ENCODE measurements around the gene CTNNBL1. TPM values are rescaled to one million over a fixed set of nuclear protein-coding genes. Genes with fewer than 3 reads are reported as not detected.

Gene CTNNBL1
- total and polyA plus RNA-seq, 2 experiments from 2014 or later, result 36.3 to 68.7 TPM

DNA sequence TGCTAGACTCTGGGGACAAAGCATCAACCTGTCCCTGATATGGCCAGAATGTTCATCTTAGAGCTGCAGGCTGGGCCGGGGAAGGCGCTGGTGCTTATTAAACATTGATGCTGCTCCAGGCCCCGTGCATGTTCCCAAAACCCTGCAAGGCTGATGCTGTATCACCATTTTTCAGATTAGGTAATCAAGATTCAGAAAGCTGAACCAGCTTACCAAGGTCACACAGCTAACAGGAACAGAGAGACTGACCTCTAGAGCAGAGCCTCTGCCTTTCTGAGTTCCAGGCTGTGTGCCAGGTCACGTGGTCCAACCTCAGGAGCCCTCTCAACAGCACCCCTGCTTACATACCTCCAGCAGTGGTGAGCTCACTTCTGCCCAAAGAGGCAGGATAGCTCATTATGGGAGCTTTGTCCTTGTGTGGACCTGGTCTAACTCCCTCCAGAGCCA lies 193.0 kb downstream of the CTNNBL1 start (continued):
- TF ChIP-seq, protein P1, sequence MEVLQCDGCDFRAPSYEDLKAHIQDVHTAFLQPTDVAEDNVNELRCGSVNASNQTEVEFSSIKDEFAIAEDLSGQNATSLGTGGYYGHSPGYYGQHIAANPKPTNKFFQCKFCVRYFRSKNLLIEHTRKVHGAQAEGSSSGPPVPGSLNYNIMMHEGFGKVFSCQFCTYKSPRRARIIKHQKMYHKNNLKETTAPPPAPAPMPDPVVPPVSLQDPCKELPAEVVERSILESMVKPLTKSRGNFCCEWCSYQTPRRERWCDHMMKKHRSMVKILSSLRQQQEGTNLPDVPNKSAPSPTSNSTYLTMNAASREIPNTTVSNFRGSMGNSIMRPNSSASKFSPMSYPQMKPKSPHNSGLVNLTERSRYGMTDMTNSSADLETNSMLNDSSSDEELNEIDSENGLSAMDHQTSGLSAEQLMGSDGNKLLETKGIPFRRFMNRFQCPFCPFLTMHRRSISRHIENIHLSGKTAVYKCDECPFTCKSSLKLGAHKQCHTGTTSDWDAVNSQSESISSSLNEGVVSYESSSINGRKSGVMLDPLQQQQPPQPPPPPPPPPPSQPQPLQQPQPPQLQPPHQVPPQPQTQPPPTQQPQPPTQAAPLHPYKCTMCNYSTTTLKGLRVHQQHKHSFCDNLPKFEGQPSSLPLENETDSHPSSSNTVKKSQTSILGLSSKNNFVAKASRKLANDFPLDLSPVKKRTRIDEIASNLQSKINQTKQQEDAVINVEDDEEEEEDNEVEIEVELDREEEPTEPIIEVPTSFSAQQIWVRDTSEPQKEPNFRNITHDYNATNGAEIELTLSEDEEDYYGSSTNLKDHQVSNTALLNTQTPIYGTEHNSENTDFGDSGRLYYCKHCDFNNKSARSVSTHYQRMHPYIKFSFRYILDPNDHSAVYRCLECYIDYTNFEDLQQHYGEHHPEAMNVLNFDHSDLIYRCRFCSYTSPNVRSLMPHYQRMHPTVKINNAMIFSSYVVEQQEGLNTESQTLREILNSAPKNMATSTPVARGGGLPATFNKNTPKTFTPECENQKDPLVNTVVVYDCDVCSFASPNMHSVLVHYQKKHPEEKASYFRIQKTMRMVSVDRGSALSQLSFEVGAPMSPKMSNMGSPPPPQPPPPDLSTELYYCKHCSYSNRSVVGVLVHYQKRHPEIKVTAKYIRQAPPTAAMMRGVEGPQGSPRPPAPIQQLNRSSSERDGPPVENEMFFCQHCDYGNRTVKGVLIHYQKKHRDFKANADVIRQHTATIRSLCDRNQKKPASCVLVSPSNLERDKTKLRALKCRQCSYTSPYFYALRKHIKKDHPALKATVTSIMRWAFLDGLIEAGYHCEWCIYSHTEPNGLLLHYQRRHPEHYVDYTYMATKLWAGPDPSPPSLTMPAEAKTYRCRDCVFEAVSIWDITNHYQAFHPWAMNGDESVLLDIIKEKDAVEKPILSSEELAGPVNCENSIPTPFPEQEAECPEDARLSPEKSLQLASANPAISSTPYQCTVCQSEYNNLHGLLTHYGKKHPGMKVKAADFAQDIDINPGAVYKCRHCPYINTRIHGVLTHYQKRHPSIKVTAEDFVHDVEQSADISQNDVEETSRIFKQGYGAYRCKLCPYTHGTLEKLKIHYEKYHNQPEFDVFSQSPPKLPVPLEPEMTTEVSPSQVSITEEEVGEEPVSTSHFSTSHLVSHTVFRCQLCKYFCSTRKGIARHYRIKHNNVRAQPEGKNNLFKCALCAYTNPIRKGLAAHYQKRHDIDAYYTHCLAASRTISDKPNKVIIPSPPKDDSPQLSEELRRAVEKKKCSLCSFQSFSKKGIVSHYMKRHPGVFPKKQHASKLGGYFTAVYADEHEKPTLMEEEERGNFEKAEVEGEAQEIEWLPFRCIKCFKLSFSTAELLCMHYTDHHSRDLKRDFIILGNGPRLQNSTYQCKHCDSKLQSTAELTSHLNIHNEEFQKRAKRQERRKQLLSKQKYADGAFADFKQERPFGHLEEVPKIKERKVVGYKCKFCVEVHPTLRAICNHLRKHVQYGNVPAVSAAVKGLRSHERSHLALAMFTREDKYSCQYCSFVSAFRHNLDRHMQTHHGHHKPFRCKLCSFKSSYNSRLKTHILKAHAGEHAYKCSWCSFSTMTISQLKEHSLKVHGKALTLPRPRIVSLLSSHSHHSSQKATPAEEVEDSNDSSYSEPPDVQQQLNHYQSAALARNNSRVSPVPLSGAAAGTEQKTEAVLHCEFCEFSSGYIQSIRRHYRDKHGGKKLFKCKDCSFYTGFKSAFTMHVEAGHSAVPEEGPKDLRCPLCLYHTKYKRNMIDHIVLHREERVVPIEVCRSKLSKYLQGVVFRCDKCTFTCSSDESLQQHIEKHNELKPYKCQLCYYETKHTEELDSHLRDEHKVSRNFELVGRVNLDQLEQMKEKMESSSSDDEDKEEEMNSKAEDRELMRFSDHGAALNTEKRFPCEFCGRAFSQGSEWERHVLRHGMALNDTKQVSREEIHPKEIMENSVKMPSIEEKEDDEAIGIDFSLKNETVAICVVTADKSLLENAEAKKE (CRISPR knock-in tag; IDR thresholded peaks at IDR 0.05), result no peak
- no peak for TF ChIP-seq CREB1 (CRISPR knock-in tag; IDR thresholded peaks at IDR 0.05; ENCODE audit: low read depth)
- TF ChIP-seq, protein P2, sequence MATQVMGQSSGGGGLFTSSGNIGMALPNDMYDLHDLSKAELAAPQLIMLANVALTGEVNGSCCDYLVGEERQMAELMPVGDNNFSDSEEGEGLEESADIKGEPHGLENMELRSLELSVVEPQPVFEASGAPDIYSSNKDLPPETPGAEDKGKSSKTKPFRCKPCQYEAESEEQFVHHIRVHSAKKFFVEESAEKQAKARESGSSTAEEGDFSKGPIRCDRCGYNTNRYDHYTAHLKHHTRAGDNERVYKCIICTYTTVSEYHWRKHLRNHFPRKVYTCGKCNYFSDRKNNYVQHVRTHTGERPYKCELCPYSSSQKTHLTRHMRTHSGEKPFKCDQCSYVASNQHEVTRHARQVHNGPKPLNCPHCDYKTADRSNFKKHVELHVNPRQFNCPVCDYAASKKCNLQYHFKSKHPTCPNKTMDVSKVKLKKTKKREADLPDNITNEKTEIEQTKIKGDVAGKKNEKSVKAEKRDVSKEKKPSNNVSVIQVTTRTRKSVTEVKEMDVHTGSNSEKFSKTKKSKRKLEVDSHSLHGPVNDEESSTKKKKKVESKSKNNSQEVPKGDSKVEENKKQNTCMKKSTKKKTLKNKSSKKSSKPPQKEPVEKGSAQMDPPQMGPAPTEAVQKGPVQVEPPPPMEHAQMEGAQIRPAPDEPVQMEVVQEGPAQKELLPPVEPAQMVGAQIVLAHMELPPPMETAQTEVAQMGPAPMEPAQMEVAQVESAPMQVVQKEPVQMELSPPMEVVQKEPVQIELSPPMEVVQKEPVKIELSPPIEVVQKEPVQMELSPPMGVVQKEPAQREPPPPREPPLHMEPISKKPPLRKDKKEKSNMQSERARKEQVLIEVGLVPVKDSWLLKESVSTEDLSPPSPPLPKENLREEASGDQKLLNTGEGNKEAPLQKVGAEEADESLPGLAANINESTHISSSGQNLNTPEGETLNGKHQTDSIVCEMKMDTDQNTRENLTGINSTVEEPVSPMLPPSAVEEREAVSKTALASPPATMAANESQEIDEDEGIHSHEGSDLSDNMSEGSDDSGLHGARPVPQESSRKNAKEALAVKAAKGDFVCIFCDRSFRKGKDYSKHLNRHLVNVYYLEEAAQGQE (IDR thresholded peaks at IDR 0.05; ENCODE audit: unreplicated experiment), result no peak

DNA sequence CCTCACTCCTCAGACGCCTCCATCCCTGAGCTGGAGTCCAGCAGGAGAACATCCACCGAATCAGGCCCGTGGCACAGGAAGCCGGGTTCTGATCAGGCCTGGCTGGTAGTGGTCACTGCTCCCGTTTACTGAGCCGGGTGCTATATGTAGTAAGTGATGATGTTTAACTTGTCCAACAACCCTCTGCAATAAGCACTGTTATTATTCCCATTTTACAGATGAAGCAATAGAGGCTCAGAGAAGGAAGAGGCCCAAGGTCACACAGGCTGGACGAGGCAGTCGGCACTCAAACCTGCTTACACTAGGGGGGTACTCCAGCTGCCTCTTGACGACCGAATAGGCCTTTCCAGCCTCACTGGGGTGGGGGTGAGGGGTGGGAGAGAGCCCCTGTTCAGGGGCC lies 194.8 kb downstream of the CTNNBL1 start:
- H2AFZ ChIP-seq, result no peak overlapping the region
- Mint-ChIP-seq H3K4me1 (peaks cover under 1% of the 10 kb centered on the region; the same call in 2 of the 3 replicates), H3K27ac (no peak overlapping the region), H3K27me3 (ENCODE audit: insufficient read depth, low read depth, poor library complexity) (peaks cover 7% of the 10 kb centered on the region), H3K4me3 (no peak overlapping the region), H3K36me3 (ENCODE audit: low read depth) (no peaks in the 10 kb centered on the region; the same call in 2 of the 3 replicates), H3K9me3 (no peaks in the 10 kb centered on the region; the same call in 2 of the 3 replicates)
- no peak overlapping the region for H3K4me3 ChIP-seq
- H3K4me2 ChIP-seq, result no peak overlapping the region
- ATAC-seq, result no peak
- no peaks in the 10 kb centered on the region for H3K4me1 ChIP-seq (ENCODE audit: insufficient read depth)
- no peaks in the 10 kb centered on the region for H3F3A ChIP-seq (replicated peaks; ENCODE audit: low read depth)
- no peaks in the 10 kb centered on the region for H3K79me2 ChIP-seq (replicated peaks; ENCODE audit: insufficient read depth)
- no peak for DNase-seq (ENCODE audit: low spot score)
- H3K9me2 ChIP-seq (ENCODE audit: insufficient read depth), result no peaks in the 10 kb centered on the region
- H3K36me3 ChIP-seq (ENCODE audit: insufficient read depth), result no peaks in the 10 kb centered on the region
- no peak overlapping the region for H3K27ac ChIP-seq (ENCODE audit: low read depth)
- no peaks in the 10 kb centered on the region for H3K27me3 ChIP-seq (ENCODE audit: insufficient read depth)
- no peaks in the 10 kb centered on the region for H4K20me1 ChIP-seq (replicated peaks; ENCODE audit: insufficient read depth)
- TF ChIP-seq ZNF331 (CRISPR knock-in tag; IDR thresholded peaks at IDR 0.05; ENCODE audit: low read depth), result no peak
- TF ChIP-seq, protein P3, sequence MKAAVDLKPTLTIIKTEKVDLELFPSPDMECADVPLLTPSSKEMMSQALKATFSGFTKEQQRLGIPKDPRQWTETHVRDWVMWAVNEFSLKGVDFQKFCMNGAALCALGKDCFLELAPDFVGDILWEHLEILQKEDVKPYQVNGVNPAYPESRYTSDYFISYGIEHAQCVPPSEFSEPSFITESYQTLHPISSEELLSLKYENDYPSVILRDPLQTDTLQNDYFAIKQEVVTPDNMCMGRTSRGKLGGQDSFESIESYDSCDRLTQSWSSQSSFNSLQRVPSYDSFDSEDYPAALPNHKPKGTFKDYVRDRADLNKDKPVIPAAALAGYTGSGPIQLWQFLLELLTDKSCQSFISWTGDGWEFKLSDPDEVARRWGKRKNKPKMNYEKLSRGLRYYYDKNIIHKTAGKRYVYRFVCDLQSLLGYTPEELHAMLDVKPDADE (IDR thresholded peaks at IDR 0.05), result no peak
- TF ChIP-seq EZH2 (IDR thresholded peaks at IDR 0.05; ENCODE audit: low read depth, unreplicated experiment), result no peak
- TF ChIP-seq, protein P2 (IDR thresholded peaks at IDR 0.05; ENCODE audit: unreplicated experiment), result no peak
- no peak for TF ChIP-seq NANOG (IDR thresholded peaks at IDR 0.05; ENCODE audit: borderline replicate concordance)

Measured in GM23338 (cell line).